ENCODE measurements around the gene DACT3. TPM values are rescaled to one million over a fixed set of nuclear protein-coding genes. Genes with fewer than 3 reads are reported as not detected.
A peak's percentile ranks its signal among the peaks of the same experiment; 100 is the strongest.

The DACT3 gene
- total RNA-seq, 1 donor from 2014 or later, result 18.3 TPM

DNA sequence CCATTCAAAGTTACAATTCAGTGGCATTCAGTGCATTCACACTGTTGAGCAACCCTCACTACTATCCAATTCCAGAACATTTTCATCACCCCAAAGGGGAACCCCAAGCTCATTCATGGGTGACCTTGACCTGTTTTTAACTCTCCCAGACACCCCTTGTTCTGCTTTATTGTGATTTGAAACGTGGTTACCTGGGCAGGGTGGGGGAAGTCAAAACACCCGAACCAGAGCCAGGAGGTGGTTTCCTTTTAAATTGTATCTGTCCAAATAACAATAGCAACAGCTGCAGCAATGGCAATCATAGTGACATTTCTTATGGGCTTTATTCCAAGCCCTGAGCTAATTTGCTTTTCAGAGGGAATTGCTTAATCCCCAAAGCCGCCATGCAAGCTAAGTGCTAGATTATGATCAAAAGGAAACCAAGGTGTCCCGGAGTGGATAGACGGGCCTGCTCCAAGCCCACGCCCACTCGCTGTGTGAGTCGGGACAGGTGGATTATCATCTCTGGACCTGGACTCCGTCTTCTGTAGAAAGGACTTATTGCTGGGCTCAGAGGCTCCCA, 42.2 kb downstream of the DACT3 start:
- no peak for DNase-seq
- Histone ChIP-seq H3K27me3 (ENCODE audit: low read depth) (no peaks in the 10 kb centered on the region), H3K4me1 (peaks cover 72% of the 10 kb centered on the region), H3K27ac (replicated peaks) (peak overlapping the region; percentile 85), H3K36me3 (no peaks in the 10 kb centered on the region), H3K4me3 (no peak overlapping the region), H3K9me3 (replicated peaks) (no peaks in the 10 kb centered on the region)
- TF ChIP-seq, protein P1, sequence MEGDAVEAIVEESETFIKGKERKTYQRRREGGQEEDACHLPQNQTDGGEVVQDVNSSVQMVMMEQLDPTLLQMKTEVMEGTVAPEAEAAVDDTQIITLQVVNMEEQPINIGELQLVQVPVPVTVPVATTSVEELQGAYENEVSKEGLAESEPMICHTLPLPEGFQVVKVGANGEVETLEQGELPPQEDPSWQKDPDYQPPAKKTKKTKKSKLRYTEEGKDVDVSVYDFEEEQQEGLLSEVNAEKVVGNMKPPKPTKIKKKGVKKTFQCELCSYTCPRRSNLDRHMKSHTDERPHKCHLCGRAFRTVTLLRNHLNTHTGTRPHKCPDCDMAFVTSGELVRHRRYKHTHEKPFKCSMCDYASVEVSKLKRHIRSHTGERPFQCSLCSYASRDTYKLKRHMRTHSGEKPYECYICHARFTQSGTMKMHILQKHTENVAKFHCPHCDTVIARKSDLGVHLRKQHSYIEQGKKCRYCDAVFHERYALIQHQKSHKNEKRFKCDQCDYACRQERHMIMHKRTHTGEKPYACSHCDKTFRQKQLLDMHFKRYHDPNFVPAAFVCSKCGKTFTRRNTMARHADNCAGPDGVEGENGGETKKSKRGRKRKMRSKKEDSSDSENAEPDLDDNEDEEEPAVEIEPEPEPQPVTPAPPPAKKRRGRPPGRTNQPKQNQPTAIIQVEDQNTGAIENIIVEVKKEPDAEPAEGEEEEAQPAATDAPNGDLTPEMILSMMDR (IDR thresholded peaks at IDR 0.05; ENCODE audit: borderline replicate concordance), result no peak
- intact Hi-C loops (cut with micrococcal nuclease), result no loop called here

DNA sequence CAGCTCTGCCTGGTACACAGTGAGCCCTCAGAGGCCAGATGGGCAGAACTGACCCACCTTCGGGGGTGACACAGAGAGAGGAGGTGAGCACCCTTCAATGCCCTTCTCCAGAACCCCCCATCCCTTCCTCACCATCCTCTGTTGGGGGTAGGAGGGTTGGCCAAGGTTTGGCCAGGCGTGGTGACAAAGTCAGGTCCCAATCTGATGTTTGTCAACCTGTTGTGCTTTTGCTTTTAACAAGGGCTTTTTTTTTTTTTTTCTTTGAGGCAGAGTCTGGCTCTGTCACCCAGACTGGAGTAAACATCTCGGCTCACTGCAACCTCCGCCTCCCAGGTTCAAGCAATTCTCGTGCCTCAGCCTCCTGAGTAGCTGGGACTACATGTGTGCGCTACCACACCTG, 43.4 kb downstream of the DACT3 start:
- H3K9me3 ChIP-seq (replicated peaks), result no peaks in the 10 kb centered on the region
- DNase-seq, result no peak
- no peaks in the 10 kb centered on the region for H3K36me3 ChIP-seq
- no peaks in the 10 kb centered on the region for H3K27me3 ChIP-seq (ENCODE audit: low read depth)
- peaks cover 64% of the 10 kb centered on the region for H3K4me1 ChIP-seq
- no peak overlapping the region for H3K4me3 ChIP-seq
- intact Hi-C loops (cut with micrococcal nuclease), result no loop called here
- no peak overlapping the region for H3K27ac ChIP-seq (replicated peaks)
- TF ChIP-seq, protein P1 (IDR thresholded peaks at IDR 0.05; ENCODE audit: borderline replicate concordance), result no peak

GRCh38 chr19:46616631-46617322, 44.2 kb downstream of the DACT3 start:
- Histone ChIP-seq H3K4me3 (no peak overlapping the region), H3K4me1 (peaks cover 57% of the 10 kb centered on the region), H3K9me3 (replicated peaks) (no peaks in the 10 kb centered on the region), H3K27ac (replicated peaks) (no peak overlapping the region), H3K36me3 (no peaks in the 10 kb centered on the region), H3K27me3 (ENCODE audit: low read depth) (no peaks in the 10 kb centered on the region)
- intact Hi-C loops (cut with micrococcal nuclease), result no loop called here
- peak; percentile 71 for DNase-seq
- TF ChIP-seq, protein P1 (IDR thresholded peaks at IDR 0.05; ENCODE audit: borderline replicate concordance), result peak; percentile 59

- DNase-seq, result peak; percentile 1
- TF ChIP-seq, protein P1 (IDR thresholded peaks at IDR 0.05; ENCODE audit: borderline replicate concordance), result no peak
- intact Hi-C loops (cut with micrococcal nuclease), result loop anchor here (2.0 kb wide), 1 partner anchor 49 kb away; no protein-coding TSS in a partner anchor
- Histone ChIP-seq H3K9me3 (replicated peaks) (no peaks in the 10 kb centered on the region), H3K27ac (replicated peaks) (no peak overlapping the region), H3K4me1 (peaks cover 49% of the 10 kb centered on the region), H3K27me3 (ENCODE audit: low read depth) (no peaks in the 10 kb centered on the region), H3K4me3 (no peak overlapping the region), H3K36me3 (no peaks in the 10 kb centered on the region)
Observed at GRCh38 chr19:46615966-46616365, 45.0 kb downstream of the DACT3 start.

- Histone ChIP-seq H3K36me3 (peaks cover 9% of the 10 kb centered on the region), H3K27me3 (ENCODE audit: low read depth) (no peaks in the 10 kb centered on the region), H3K4me1 (peaks cover 33% of the 10 kb centered on the region), H3K9me3 (replicated peaks) (no peaks in the 10 kb centered on the region), H3K27ac (replicated peaks) (no peak overlapping the region), H3K4me3 (no peak overlapping the region)
- DNase-seq, result peak; percentile 86
- TF ChIP-seq, protein P1 (IDR thresholded peaks at IDR 0.05; ENCODE audit: borderline replicate concordance), result peak; percentile 95
- intact Hi-C loops (cut with micrococcal nuclease), result loop anchor here (2.0 kb wide), 1 partner anchor 51 kb away; no protein-coding TSS in a partner anchor
Observed at GRCh38 chr19:46614114-46614722, 46.8 kb downstream of the DACT3 start.

Measured in left ventricle myocardium inferior (tissue), 1 donor.